Liver (tissue), 9 donors: ENCODE data around the gene OTUD7B. TPM values are rescaled to one million over a fixed set of nuclear protein-coding genes. Genes with fewer than 3 reads are reported as not detected.

Experiments
- DNase-seq: peaks from one replicate; pipeline ENCODE4 v3.0.0-alpha.2; 2017; ENCODE audit warnings: low spot score
- H3K27ac ChIP-seq, 2 donors: one replicate each; pipeline ENCODE4 v1.7.0; 2013; ENCODE audit warnings: inconsistent platforms in 2 of 2, low read length in 2 of 2, control low read depth in 1 of 2, low read depth in 1 of 2, mild to moderate bottlenecking in 1 of 2
- H3K27me3 ChIP-seq, 4 donors: one replicate each; pipeline versions ENCODE4 v1.6.1 to v1.7.0; 2013; ENCODE audit warnings: low read length in 3 of 4, inconsistent platforms in 1 of 4, mild to moderate bottlenecking in 1 of 4, moderate library complexity in 1 of 4; ENCODE audit not compliant: control insufficient read depth in 4 of 4, insufficient read depth in 4 of 4
- H3K36me3 ChIP-seq, 4 donors: one replicate each; pipeline versions ENCODE4 v1.6.1 to v1.7.0; 2013; ENCODE audit warnings: low read length in 3 of 4, mild to moderate bottlenecking in 3 of 4, low read depth in 1 of 4, moderate library complexity in 1 of 4; ENCODE audit not compliant: control insufficient read depth in 4 of 4, insufficient read depth in 3 of 4
- H3K4me1 ChIP-seq, 4 donors: one replicate each; pipeline versions ENCODE4 v1.6.1 to v1.7.0; 2013; ENCODE audit warnings: low read length in 3 of 4, mild to moderate bottlenecking in 3 of 4, moderate library complexity in 1 of 4; ENCODE audit not compliant: control insufficient read depth in 4 of 4, insufficient read depth in 4 of 4
- H3K4me3 ChIP-seq, 3 donors: one replicate each; pipeline versions ENCODE4 v1.6.1 to v1.7.0; 2013; ENCODE audit warnings: low read length in 3 of 3, control low read depth in 1 of 3, low read depth in 1 of 3, mild to moderate bottlenecking in 1 of 3
- H3K9ac ChIP-seq, 2 donors: one replicate each; pipeline ENCODE4 v1.7.0; 2013; ENCODE audit warnings: low read length in 2 of 2, mild to moderate bottlenecking in 2 of 2, moderate library complexity in 2 of 2, control low read depth in 1 of 2, low read depth in 1 of 2
- H3K9me3 ChIP-seq, 4 donors: one replicate each; pipeline versions ENCODE4 v1.6.1 to v1.7.0; 2013; ENCODE audit warnings: low read length in 3 of 4; ENCODE audit not compliant: control insufficient read depth in 4 of 4
- EGR1 ChIP-seq, 2 donors: IDR thresholded peaks; 2 replicates each; pipeline ENCODE4 v1.6.1; 2016 to 2018; ENCODE audit warnings: antibody characterized with exemption in 2 of 2, low read depth in 2 of 2
- JUND ChIP-seq, 2 donors: IDR thresholded peaks; 2 replicates each; pipeline ENCODE4 v1.6.1; 2016; ENCODE audit warnings: antibody characterized with exemption in 2 of 2
- RAD21 ChIP-seq, 2 donors: IDR thresholded peaks; 2 replicates each; pipeline ENCODE4 v1.6.1; 2016; ENCODE audit warnings: antibody characterized with exemption in 2 of 2, mild to moderate bottlenecking in 2 of 2
- TAF1 ChIP-seq: conservative IDR thresholded peaks from 2 replicates; pipeline ENCODE4 v1.6.1; 2016; ENCODE audit warnings: antibody characterized with exemption, mild to moderate bottlenecking
- WGBS: extraction: QIAGEN DNeasy Blood & Tissue Kit; methylation state at CpG from one replicate; pipeline ENCODE4 v1.1.7; 2013; 5-methylcytosine and 5-hydroxymethylcytosine counted together
- polyA plus RNA-seq, 2 donors: library from polyadenylated mRNA; stranded (reverse) in 1 of 2; unstranded in 1 of 2; fragments of 200-250 nt in 1 of 2; fragments of >200 nt in 1 of 2; fragmentation: Nextera tagmentation in 1 of 2; extraction: Ambion mirVana in 1 of 2; gene quantifications; one replicate each; pipeline versions ENCODE4 v1.2.1 to v1.2.3, GENCODE V29; 2013 to 2015
- total RNA-seq, 2 donors: library from RNA; depleted of rRNA; stranded (reverse); fragments of >200 nt; gene quantifications; one replicate each; pipeline ENCODE4 v1.2.3, GENCODE V29; 2014
- TF ChIP-seq, protein P1 (sequence below): IDR thresholded peaks from 2 replicates; pipeline ENCODE4 v1.6.1; 2016; ENCODE audit warnings: antibody characterized with exemption
- TF ChIP-seq, protein P2 (sequence below): IDR thresholded peaks from 2 replicates; pipeline ENCODE4 v1.6.1; 2016; ENCODE audit warnings: antibody characterized with exemption, mild to moderate bottlenecking
- TF ChIP-seq, protein P3 (sequence below): IDR thresholded peaks from 2 replicates; pipeline ENCODE4 v1.6.1; 2016; ENCODE audit warnings: antibody characterized with exemption
- donor health status: healthy.
- donor health status: healthy.
- donor health status: healthy.
- donor health status: healthy.
- donor health status: healthy.

The OTUD7B gene
- total and polyA plus RNA-seq, 4 donors = 2.1 to 19.2 (median 6.9) TPM

DNA sequence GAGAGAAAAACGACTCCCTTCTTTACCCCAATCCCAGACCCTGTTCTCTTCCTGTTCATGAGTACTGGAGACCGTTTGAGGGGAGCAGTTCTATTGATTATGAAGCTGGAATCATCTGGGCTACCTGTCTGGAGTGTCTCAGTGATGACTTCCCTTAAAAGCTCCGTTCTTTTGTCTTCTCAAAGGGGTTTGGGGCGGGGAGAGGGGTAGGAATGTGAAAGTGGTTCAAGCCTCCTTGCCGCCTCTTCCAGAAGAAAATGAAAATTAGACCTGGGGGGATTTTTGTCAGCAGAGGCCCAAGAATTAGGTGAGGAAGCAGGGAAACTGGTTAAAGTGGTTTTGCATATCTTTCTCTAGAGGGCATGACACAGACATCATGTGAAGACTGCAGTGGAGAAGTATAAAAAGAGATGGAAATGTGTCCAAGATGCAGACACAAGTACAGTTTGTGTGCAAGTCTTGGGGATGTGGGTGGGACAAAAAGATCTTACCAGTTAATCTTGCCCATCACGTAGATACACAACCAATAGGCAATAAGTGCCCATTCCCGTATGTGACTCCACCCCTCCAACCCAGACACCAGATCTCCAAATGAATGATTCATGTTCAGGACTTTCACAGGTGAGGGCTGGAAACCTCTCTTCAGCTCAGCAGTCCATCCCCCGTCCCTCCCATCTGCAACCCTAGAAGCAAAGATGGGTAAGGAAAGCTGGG is 73.4 kb downstream of the OTUD7B start:
- Histone ChIP-seq H3K9me3 (no peaks in the 10 kb centered on the region), H3K27me3 (no peaks in the 10 kb centered on the region), H3K4me3 (peak overlapping the region in 1 of 3 donors; percentile 36), H3K36me3 (no peaks in the 10 kb centered on the region), H3K9ac (no peak overlapping the region), H3K27ac (no peak overlapping the region), H3K4me1 (peaks cover 9 to 28% (median 12%) of the 10 kb centered on the region in 4 donors)
- 23% methylated on average over 8 of the region's 8 CpGs for WGBS
- TF ChIP-seq TAF1 (no peak), JUND (IDR thresholded peaks at IDR 0.05) (peak in 1 of 2 donors; percentile 25)
- DNase-seq = no peak

DNA sequence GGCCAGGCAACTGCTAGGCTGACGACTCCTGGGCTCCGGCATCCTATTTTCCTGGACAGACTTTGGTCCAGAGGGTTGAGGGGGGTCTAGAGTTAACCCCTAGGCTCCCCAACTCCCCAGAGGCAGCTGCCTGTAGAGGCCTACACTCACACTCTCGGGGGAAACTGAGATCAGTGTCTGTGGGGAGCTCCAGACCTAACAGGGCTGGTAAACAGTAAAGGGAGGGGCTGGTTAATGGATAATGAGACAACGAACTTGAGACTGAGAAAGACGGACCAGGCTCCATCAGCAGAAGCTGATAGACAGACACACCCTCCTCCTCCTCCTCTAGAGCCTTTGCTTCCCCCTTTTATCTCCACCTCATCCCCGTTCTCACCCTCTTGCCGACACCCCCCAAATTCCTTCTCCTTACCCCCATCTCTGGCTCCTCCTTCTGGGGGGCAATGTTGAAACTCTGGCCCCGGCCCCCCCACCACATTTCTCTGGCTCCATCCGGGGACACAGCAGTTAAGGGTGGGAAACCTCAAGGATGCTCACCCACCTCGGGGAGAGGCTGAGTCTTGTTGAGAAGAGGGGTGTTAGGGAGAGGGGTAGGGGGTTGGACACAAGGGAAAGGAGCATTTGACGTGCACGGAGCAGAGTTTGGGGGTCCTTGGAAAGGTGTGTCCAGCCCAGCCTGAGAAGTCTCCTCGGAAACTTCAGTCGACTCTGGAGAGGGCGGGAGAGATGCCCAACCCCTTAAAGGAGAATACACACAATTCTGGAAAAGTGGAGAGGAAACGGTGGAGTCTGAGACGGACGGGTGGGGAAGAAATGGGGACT is 74.1 kb downstream of the OTUD7B start, which contains the start of gene MTMR11:
MTMR11 (minus strand) TSS at position 710 of the 822 bp plus-strand sequence; CDS start at position 478, 232 bp downstream.
- DNase-seq = no peak
- WGBS = 21% methylated on average over 18 of the region's 18 CpGs
- TF ChIP-seq EGR1 (IDR thresholded peaks at IDR 0.05; ENCODE audit: low read depth in 2 of 2) (no peak), RAD21 (IDR thresholded peaks at IDR 0.05) (no peak)
- TF ChIP-seq, protein P1, sequence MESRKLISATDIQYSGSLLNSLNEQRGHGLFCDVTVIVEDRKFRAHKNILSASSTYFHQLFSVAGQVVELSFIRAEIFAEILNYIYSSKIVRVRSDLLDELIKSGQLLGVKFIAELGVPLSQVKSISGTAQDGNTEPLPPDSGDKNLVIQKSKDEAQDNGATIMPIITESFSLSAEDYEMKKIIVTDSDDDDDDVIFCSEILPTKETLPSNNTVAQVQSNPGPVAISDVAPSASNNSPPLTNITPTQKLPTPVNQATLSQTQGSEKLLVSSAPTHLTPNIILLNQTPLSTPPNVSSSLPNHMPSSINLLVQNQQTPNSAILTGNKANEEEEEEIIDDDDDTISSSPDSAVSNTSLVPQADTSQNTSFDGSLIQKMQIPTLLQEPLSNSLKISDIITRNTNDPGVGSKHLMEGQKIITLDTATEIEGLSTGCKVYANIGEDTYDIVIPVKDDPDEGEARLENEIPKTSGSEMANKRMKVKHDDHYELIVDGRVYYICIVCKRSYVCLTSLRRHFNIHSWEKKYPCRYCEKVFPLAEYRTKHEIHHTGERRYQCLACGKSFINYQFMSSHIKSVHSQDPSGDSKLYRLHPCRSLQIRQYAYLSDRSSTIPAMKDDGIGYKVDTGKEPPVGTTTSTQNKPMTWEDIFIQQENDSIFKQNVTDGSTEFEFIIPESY = no peak
- TF ChIP-seq, protein P2, sequence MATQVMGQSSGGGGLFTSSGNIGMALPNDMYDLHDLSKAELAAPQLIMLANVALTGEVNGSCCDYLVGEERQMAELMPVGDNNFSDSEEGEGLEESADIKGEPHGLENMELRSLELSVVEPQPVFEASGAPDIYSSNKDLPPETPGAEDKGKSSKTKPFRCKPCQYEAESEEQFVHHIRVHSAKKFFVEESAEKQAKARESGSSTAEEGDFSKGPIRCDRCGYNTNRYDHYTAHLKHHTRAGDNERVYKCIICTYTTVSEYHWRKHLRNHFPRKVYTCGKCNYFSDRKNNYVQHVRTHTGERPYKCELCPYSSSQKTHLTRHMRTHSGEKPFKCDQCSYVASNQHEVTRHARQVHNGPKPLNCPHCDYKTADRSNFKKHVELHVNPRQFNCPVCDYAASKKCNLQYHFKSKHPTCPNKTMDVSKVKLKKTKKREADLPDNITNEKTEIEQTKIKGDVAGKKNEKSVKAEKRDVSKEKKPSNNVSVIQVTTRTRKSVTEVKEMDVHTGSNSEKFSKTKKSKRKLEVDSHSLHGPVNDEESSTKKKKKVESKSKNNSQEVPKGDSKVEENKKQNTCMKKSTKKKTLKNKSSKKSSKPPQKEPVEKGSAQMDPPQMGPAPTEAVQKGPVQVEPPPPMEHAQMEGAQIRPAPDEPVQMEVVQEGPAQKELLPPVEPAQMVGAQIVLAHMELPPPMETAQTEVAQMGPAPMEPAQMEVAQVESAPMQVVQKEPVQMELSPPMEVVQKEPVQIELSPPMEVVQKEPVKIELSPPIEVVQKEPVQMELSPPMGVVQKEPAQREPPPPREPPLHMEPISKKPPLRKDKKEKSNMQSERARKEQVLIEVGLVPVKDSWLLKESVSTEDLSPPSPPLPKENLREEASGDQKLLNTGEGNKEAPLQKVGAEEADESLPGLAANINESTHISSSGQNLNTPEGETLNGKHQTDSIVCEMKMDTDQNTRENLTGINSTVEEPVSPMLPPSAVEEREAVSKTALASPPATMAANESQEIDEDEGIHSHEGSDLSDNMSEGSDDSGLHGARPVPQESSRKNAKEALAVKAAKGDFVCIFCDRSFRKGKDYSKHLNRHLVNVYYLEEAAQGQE = no peak
- Histone ChIP-seq H3K9me3 (no peaks in the 10 kb centered on the region), H3K9ac (peak within 1 kb of the TSS in 1 of 2 donors; percentile 53), H3K27me3 (no peaks in the 10 kb centered on the region), H3K4me1 (peaks cover 9 to 28% (median 12%) of the 10 kb centered on the region in 4 donors), H3K36me3 (no peaks in the 10 kb centered on the region), H3K27ac (no peak within 1 kb of the TSS), H3K4me3 (peak within 1 kb of the TSS in 2 of 3 donors; percentile 1 to 36)

DNA sequence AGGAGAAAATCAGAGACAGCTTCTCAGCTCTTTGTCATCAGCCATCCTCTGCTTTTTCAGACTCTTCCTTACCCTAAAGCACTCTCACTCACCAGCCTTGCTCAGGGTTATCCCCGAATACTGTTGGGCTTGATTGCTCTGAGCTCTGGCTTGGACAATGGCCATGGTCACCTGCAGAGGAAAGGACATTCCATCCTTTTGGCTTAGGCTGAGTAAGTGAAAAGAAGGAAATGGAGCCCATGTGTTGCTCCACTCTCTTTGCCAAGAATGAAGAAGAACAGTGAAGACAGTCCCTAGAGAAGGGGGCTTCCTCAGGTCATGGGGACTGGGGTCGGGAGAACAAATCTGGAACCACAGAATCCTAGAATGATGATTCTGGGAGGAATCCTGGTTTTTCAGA is 76.2 kb downstream of the OTUD7B start:
- 84% methylated on average over 2 of the region's 2 CpGs for WGBS

More for the DNA sequence above, 76.2 kb downstream of the OTUD7B start:
- Histone ChIP-seq H3K27ac (no peak overlapping the region), H3K9me3 (no peaks in the 10 kb centered on the region), H3K36me3 (no peaks in the 10 kb centered on the region), H3K4me1 (peaks cover 9 to 22% (median 10%) of the 10 kb centered on the region in 4 donors), H3K4me3 (no peak overlapping the region), H3K9ac (no peak overlapping the region), H3K27me3 (no peaks in the 10 kb centered on the region)
- no peak for DNase-seq
- TF ChIP-seq, protein P3, sequence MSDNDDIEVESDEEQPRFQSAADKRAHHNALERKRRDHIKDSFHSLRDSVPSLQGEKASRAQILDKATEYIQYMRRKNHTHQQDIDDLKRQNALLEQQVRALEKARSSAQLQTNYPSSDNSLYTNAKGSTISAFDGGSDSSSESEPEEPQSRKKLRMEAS = no peak
